ENCODE data around the gene LRRC74A.
A peak's percentile ranks its signal among the peaks of the same experiment; 100 is the strongest.
"Not testable (repeated sequence)": the region's sequence is repeated elsewhere in the genome, so short reads cannot be mapped to it uniquely, and the experiment has no call there.

The LRRC74A gene

DNA sequence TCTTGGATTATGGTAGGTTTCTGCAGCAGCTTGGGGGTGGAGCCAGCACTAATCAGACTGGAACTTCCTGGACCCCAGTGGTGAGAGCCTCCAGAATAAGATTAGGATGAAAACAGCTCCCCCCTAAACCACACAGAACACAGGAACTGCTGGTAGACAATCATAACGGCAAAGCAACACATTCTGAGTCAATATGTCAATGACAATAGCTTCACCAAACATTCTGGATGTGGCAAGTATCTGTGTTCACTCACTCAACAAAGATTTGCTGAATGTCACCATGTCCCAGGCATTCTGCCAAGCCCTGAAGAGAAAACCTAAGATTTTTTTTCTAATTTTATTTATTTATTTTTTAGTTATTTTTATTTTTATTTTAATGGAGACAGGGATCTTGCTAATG, 65.2 kb downstream of the LRRC74A start:
- DNase-seq (ENCODE audit: low read depth in 2 of 2) = no peak

DNA sequence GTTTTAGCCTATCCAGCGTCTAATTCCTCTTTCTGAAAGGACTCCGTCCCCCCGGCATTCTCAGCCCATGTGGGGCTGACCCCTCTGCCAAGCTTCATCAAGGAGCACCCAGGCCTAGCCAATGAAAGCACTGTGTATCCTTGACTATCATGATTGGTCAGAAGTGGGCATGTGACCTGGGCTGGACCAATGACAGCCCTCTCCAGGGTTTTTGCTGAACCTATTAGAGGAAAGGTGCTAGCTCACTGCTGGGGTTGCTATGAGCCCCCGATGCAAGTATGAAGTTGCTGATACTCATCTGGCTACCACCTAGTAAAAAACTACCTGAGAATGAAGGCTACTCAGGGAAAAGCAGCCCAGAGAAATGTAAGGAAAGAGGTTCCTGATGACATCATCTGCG, 68.1 kb downstream of the LRRC74A start:
- no peak for DNase-seq (ENCODE audit: low read depth in 2 of 2)

DNA sequence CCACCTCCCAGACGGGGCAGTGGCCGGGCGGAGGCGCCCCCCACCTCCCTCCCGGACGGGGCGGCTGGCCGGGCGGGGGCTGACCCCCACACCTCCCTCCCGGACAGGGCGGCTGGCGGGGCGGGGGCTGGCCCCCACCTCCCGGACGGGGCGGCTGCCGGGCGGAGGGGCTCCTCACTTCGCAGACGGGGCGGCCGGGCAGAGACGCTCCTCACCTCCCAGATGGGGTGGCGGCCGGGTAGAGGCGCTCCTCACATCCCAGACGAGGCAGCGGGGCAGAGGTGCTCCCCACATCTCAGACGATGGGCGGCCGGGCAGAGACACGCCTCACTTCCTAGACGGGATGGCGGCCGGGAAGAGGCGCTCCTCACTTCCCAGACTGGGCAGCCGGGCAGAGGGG, 71.8 kb downstream of the LRRC74A start:
- not testable (repeated sequence) for DNase-seq (ENCODE audit: low read depth in 2 of 2)

DNA sequence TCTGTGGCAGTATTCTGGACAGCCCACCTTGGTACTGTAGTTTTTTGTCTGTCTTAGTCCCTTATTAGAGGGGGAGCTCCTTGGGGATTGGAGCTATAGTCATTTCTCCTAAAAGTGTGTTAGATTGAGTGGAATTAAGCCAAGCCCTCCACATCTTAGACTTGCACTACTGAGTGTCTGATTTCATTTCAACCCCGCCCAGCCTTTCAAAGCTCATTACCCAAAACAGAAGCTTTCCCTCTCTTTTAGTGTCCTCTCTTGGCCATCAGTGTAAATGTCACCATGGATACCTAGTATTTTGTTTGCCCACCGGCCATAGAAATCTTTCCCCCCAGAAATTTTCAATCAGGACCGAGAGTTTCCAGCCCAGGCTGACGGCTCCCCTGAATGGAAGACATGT, 74.5 kb downstream of the LRRC74A start:
- DNase-seq (ENCODE audit: low read depth in 2 of 2) = no peak

DNA sequence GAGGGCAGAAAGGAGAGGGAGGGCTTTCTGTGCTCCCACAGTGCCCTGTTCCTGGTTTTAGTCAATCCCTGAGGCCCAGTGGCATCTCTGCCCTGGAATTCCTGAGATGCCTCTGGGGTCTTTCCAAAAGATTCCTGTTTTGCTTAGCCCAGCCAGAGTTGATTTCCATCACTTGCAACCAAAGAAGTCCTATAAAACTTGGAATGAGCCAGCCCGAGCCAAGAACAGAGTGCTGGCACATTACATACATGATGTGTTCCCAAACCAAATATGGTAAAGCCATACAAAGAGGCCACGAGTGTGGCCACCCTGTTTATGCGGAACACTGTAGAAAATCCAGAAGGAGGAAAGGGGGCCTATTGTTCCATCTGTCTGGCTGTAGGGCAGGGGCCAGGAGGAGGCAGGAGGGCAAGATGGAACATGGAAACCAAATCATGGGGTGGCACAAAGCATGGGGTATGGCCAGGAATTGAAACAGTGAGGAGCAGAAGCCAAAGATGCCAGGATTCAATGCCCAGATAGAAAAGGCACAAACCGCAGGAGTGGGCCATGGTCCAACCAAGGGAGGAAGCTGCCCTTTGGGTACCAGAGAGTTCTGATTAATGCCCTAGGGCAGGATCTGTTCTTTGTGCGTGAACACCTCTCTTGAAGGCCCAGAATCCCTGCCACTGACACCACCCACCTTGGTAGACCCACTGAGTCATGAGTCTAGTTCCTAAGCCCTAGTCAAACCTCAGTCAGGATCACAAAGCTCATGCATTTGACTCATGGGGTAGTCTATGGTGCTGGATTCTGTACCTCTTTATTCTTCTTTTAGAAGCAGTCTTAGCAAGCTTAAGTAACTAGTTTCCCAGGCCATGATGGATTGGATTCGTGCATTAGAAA, 75.2 kb downstream of the LRRC74A start:
- DNase-seq (ENCODE audit: low read depth in 2 of 2) = no peak

- DNase-seq (ENCODE audit: low read depth in 2 of 2) = no peak
Observed at GRCh38 chr14:76902591-76902990, 76.4 kb downstream of the LRRC74A start.

DNA sequence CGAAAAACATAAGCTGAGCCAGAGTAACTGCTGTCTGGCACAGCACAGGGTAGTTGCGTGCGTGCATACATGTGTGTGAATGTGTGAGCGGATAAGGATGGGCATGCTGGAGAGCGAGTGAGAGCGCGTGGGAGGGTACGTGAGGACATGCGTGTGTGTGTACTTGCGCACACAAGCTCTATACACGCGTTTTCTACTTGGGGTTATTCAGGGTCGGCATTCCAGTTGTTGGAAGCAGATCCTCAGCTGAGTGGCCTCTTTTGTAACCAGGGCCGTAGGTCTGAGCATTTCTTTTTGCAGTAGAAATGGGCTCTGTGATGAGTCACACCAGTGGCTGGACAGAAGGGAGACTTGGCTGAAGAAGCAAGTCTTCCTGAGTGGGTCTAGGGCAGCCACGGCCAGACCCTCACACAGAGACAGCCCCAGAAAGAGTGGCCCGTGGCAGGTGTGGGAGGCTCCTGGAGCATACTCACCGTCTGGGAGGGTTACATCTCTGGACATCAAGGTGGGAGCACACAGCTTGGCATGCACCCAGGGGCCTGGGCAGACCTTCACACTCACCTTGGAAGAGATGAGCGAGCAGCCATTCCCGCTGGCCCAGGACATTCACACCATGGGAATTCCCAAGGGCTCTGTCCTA, 78.0 kb downstream of the LRRC74A start:
- DNase-seq (ENCODE audit: low read depth in 2 of 2) = no peak

- peak; percentile 55 to 75 for DNase-seq (ENCODE audit: low read depth in 2 of 2)
Observed at GRCh38 chr14:76904740-76905569, 78.7 kb downstream of the LRRC74A start.

GRCh38 chr14:76908834-76909233, 82.6 kb downstream of the LRRC74A start:
- DNase-seq (ENCODE audit: low read depth in 2 of 2) = no peak

DNA sequence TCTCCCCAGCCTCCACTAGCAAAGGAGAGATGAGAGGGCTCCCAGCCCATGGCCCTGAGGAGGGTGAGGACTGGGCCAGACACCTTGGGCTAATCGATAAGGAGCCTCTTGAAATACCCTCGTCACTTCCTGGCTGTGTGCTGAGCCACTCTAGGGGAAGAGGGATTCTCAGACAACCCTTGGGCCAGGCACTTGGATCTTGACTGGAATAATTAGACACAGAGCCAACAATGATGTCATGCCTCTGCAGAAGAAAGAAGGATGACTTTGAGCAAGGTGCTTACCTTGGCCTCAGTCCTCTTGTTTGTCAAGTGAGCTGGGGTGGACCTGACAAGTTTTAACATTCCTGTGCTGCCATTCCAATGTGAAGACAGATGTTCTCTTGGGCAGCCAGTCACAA, 83.1 kb downstream of the LRRC74A start:
- DNase-seq (ENCODE audit: low read depth in 2 of 2) = no peak

DNA sequence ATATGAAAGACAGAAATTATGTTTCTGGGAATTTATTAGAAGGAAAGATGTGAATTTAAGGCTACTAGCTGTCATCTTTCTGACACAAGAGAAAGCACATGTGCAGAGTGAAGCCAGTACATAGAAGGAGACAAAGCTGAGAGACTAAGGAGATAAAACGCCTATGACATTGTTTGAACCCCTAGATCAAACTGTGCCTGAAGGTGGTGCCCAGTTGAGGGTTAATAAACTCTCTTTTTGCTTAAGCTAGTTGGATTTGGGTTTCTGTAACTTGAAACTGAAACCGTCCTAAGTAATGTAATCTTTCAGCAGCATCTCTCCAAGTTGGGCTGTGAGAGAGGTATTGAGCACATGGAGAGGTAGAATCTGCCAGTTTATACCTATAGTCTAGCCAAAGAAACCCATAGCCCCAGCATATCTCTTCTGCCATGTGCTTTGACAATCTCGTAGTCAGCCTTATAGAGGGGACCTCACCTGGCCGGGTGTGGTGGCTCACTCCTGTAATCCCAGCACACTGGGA, 84.2 kb downstream of the LRRC74A start:
- no peak for DNase-seq (ENCODE audit: low read depth in 2 of 2)

GRCh38 chr14:76911473-76911872, 85.3 kb downstream of the LRRC74A start:
- DNase-seq (ENCODE audit: low read depth in 2 of 2) = no peak

DNA sequence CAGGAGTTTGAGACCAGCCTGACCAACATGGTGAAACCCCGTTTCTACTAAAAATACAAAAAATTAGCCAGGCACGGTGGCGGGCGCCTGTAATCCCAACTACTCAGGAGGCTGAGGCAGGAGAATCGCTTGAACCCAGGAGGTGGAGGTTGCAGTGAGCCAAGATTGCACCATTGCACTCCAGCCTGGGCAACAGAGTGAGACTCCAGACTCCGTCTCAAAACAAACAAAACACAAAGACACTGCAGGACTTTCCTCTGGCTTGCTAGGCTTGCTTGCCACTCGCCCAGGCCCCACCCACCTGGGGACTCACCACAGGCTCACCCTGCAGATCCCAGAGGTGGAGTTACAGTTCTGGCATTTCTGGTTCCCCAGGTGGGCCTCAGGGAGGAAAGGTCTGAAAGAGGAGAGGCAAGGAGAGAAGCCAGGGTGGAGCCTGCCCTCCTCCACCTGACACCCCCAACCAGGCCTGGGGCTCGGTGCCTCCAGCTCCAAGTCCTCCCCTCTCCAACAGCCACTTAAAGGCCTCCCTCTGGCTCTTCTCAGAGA, 88.4 kb downstream of the LRRC74A start:
- DNase-seq (ENCODE audit: low read depth in 2 of 2) = not testable (repeated sequence)

- no peak for DNase-seq (ENCODE audit: low read depth in 2 of 2)
Observed at GRCh38 chr14:76916040-76916715, 90.0 kb downstream of the LRRC74A start.

DNA sequence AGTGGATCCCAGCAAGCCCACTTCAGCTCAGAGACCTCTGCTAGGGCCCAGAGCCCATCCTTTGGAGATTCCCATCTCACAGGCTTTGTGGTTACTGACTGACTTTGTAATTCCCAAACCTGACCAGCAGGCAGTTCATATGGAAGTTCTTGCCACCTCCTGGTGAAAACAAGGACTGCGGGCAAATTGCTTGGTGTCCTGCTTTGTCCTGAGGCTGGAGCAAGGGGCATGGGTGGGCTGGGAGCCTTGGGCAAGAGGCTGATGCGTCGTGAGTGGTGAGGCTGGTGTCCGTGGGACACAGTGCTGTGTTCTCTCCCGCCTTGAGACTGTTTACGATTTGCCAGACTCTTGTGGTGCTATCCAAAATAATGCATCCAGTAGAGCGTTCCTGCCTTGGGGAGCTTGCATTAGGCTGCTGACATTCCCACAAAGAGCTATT, 91.0 kb downstream of the LRRC74A start:
- DNase-seq (ENCODE audit: low read depth in 2 of 2) = no peak

DNA sequence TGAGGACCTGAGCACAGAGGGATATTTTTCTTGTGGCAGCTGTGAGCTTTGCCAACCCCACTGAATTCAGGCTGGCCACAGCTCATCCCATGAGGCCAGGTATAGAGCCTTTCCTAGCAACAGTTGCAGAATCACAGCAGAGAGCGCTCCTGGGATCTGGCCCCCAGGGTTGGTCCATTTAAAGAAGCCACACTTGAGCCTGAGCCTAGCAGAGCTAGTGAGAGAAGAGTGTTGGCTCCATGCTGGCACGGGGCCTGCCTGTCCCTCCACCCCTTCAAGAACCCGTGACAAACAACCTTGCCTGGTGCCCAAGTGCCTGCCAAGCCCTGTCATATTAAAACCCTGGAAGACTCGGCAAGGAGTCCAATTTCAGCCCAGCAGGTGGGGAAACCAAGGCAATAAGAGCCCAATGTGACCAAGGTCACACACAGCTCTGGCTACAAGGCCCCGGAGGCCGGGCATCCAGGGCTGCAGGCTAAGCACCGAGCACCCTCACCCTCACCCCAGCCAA, 91.6 kb downstream of the LRRC74A start:
- no peak for DNase-seq (ENCODE audit: low read depth in 2 of 2)

DNA sequence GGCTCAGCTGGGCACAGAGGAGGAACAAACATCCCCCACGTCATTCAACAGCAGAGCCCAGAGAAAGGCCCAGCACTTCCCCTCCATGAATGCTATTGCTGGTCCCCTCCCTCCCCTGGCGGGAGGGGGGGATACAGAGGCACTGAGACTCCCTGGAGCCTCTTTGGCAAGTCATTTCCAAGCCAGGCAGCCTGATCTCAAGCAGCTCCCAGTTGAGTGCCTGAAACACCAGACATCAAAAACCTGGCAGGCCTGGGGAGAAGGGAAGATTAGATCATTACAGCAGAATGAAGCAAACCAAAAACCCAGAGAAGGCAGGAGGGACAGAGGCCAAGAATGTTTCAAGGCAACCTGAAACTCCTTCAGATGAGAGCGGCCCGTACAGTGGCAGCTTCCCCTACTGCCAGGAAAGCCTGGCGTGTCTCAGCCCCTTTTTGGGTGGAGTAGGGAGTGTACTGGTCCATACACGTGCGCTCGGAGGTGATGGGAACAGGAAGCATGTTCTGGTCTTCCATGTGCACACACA, 92.1 kb downstream of the LRRC74A start:
- no peak for DNase-seq (ENCODE audit: low read depth in 2 of 2)

DNA sequence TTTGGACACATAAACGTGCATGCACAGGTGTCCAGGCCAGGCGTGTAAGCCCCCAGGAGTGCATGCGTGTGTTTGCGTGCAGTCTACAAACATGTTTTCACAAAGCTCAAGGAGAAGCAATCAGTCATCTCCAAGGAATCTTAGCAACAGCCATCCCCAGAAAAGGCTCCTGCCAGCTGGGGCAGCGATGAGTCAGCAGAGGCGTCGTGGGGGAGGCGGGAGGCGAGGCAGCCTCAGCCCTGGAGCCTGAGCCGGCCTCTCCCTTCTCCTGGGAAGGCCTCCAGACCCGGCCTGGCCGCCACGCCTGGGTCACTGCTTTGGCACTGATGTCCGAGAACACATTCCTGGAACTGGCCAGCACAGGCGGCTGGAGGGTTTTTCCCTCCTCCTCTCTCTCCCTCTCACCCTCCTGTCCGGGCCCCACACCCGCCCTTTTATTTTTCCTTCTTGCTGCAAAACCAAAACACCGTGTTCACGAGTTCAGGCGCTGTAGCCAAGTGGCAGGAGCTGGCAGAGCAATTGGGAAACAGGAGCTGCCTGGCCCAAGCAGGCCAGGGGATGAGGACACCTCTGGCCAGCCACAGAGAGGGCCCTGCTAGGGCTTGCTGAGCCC, 92.7 kb downstream of the LRRC74A start:
- no peak for DNase-seq (ENCODE audit: low read depth in 2 of 2)

Measured in stimulated activated CD8-positive, alpha-beta memory T cell treated with anti-CD3 and anti-CD28 coated beads, Interleukin-15, amount 100 ng/mL, for 48 hours (primary cell).